DOHH2 (cell line): ENCODE results near the gene SLC12A4.
A peak's percentile ranks its signal among the peaks of the same experiment; 100 is the strongest.

Experiments used
- CTCF ChIP-seq: fragments of 200-600 bp; sonication (generic); IDR thresholded peaks from one replicate; pipeline ENCODE4 v1.5.1; 2014; ENCODE audit warnings: antibody characterized with exemption, mild to moderate bottlenecking, low read depth, low read length; ENCODE audit not compliant: poor library complexity, severe bottlenecking
- EZH2phosphoT487 ChIP-seq: fragments of 200-600 bp; sonication (generic); IDR thresholded peaks from 2 replicates; pipeline ENCODE4 v1.6.1; 2017; ENCODE audit warnings: borderline replicate concordance, mild to moderate bottlenecking, antibody characterized with exemption, low read length, moderate library complexity, mixed read lengths

- TF ChIP-seq CTCF (peak; percentile 42), EZH2phosphoT487 (no peak)
These were observed 1.1 kb downstream of the SLC12A4 start for GRCh38 chr16:67967183-67967957.
